ENCODE measurements around the gene CNTN1.

The CNTN1 gene

GRCh38 chr12:40784102-40784501 lies 91.9 kb downstream of the CNTN1 start:
- DNase-seq = no peak

- DNase-seq = no peak
Observed at GRCh38 chr12:40788276-40788675, 96.0 kb downstream of the CNTN1 start.

- DNase-seq = no peak
Observed at GRCh38 chr12:40792792-40793386, 100.7 kb downstream of the CNTN1 start.

DNA sequence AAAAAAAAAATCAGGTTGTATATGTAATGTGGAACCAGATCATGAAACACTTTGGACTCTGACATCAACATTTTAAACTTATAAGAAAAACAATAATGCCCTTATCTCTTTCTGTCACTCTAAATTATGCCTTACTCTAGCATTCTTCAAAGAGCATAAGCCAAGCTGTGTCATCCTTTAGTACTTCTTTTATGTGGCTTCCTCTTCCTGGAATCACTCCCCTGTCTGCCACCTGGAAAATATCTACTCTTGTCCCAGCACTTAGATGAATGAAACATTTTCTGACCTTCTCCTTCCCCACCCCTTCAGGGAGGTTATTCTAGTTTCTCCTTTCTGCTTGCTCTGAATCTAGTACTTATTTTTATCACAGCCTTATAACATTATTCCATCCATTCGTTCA lies 101.2 kb downstream of the CNTN1 start:
- DNase-seq = no peak

GRCh38 chr12:40794087-40794486 lies 101.8 kb downstream of the CNTN1 start:
- no peak for DNase-seq

DNA sequence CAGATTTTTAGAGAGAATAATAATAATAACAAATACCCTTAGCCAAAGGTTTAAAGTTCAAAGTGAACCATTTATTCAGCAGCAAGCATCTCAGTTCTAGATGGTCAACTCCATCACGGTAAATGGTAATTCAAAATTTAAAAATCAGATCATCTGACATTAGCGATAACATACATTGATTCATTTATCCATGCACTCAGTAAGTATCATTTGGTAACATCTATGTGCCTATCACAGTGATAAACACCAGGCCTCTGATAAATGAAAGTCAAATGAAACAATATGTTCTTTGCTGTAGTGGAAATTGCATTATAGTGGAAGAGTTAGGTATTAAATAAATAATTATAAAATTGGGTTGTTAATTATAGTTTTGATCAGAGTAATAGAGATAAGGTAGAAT lies 108.8 kb downstream of the CNTN1 start:
- DNase-seq = no peak

GRCh38 chr12:40801861-40802260 lies 109.6 kb downstream of the CNTN1 start:
- no peak for DNase-seq

DNA sequence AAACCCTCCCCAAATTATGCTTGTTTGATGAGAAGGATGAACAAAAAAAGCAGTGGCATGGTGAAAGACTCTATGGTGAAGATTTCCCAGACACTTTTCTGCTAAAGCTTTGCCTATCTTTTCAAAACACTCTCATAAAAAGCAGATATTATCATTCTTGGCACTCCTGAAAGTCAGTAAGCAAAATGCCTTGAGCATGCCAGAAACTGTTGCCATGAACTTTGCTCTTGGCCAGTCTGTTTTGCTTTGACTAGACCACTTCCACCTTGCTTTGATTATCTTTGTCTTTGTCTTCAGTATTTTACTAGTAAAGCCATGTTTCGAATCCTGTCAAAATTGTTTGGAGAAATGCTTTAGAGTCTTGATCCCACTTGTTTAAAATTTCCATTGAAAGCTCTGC lies 110.4 kb downstream of the CNTN1 start:
- DNase-seq = no peak

- DNase-seq = no peak
Observed at GRCh38 chr12:40819436-40820108, 127.3 kb downstream of the CNTN1 start.

- DNase-seq = no peak
Observed at GRCh38 chr12:40820794-40821484, 128.7 kb downstream of the CNTN1 start.

DNA sequence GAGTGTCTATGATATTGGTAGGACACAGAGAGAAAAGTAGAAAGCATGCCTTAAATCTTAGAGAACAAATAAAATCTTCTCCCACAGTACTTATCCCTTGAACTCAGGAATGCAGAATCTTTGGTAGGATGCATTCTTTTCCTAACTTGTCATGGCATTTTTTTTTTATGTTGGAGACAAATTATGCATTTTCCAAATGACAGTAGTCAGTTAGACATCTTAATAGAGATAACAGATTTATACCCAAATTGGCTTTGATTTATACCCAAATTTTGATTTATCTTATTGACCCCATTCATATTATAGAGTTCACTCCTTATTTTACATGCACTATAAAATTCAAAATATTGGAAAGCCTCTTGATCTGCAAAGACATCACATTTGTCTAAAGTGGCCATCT lies 132.9 kb downstream of the CNTN1 start:
- DNase-seq = no peak

- DNase-seq = no peak
Observed at GRCh38 chr12:40827683-40828592, 135.7 kb downstream of the CNTN1 start.

DNA sequence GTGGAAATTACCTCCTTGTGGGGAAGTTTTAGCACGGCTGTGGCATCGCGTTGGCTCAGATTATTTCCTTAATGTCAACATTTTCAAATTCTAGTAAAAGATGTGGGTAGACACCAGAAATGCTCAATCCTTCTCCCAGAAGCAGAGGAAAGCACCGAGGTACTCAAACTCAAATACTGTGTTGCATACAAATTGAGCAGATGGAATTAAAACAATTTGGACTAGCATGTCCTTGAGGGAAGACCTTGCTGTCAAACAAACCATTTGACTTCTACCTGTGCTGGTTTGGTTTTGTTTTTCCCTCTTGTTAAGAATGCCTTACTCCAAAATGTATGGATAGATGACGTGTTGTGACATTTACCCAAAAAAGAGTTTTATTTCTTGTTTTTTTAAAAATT lies 136.4 kb downstream of the CNTN1 start:
- no peak for DNase-seq

GRCh38 chr12:40829738-40830144 lies 137.5 kb downstream of the CNTN1 start:
- DNase-seq = no peak

DNA sequence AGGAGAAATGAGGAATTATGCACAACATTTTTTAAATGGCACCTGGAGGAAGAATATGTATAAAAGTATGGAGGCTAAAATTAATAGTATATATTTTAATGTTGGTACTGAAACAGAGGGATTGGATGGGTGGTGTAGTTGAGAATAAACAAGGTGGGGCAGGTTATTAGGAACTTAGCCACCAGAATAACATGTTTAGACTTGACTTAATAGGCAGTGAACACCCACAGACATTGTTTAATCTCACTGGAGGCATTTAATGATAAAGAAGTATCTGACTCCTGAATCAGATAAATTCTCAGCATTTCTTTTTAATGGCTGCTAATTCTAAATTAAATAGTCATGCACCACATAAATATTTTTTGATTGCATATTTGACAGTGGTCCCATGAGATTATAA lies 139.7 kb downstream of the CNTN1 start:
- no peak for DNase-seq

- no peak for DNase-seq
Observed at GRCh38 chr12:40832668-40833067, 140.4 kb downstream of the CNTN1 start.

DNA sequence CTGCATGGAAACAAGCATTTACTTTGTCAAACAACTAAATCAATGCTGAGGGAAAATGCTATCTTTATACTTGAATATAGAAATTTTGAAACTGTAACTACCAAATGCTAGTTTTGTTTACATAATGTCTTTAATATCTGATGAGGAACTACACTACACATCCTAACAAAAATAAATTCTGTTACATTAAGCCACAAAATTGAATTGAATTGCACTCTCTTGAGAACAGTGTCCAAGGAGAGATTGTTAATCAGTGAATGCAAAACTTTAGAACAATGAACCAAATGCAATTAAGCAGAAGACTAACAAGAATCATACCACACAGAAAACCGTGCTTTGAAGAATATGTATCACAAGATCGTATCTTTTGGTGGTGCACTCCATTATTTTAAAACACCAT lies 141.6 kb downstream of the CNTN1 start:
- DNase-seq = no peak

DNA sequence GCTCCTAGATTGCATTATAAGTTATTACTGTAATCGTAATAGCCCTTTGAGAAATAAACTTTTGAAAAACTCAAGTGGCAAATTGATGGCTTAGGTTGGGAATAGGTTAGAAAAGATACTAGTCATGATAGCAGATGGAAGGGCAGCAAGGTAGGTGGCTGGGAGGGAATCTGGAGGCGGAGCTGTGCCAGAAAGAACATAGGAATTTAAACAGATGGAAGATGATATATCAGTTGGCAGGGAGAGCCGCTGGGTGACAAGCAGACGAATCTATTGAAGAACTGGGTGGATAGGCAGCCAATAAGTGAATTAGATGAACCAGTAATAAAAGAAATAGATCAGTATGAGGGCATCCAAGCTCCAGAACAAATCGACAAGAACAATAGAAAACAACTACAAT lies 142.1 kb downstream of the CNTN1 start:
- no peak for DNase-seq

GRCh38 chr12:40837891-40838429 lies 145.7 kb downstream of the CNTN1 start:
- DNase-seq = no peak

DNA sequence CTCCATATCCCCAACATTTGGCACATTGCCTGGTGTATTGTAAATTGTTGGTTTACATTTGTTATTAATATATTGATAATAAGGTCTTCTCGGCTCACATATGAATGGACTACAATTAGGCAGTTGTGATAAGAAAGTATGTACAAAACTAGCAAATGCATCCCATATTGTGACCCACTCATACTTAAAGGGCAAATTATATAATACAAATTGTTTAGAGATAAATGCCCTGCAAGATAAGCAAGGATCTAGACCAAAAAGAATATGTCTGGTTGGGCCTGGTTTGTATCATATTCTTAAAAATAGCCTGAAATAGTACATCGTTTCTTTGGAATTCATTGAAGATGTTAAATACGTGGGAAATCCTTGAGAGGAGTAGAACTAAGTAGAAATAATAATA lies 151.3 kb downstream of the CNTN1 start:
- DNase-seq = no peak

DNA sequence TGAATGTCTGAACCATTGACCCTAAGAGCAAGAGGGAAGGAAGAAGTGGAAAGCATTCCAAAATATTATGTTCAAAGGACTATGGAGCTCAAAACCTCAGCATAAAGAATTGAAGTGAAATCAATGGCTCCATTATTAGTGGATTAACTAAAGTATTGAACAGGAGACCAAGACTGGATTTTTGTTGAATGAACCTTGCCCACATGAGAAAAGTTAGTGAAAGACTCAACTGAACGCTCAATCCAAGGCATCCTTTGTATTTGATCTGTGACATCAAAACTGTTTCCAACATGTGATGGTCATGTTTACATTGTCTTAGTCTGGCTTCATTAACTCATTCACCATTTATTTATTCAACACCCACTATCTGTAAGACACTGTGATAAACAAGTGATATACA lies 161.0 kb downstream of the CNTN1 start:
- no peak for DNase-seq

DNA sequence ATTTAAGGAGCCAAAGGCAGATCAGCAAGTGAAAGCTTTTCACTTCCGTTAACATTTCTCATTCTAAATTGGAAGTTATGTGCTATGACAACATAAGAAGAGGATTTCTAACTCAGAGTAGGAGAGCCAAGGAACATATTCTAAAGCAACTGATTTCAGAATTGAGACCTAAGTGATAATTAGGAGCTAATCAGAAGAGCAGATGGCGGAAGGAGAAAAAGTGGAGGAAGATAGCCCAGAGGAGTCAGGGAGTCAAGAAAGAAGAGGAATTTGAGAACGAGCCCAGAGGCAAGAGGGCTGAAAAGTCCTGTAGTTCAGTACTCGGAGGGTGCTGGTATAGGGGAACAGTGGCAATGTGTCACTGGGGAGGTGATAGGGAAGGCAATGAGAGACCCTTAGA lies 162.4 kb downstream of the CNTN1 start:
- DNase-seq = no peak

- DNase-seq = no peak
Observed at GRCh38 chr12:40864891-40865290, 172.7 kb downstream of the CNTN1 start.

Measured in EL (cell line).